H4 (cell line): ENCODE measurements around the gene CTSW. TPM values are rescaled to one million over a fixed set of nuclear protein-coding genes. Genes with fewer than 3 reads are reported as not detected.
A peak's percentile ranks its signal among the peaks of the same experiment; 100 is the strongest.

Experiments used
- DNase-seq: peaks from one replicate; pipeline ENCODE4 v3.0.0-alpha.2; 2015; ENCODE audit warnings: low spot score
- total RNA-seq: library from RNA; depleted of rRNA; stranded (reverse); fragments of >200 nt; shearing (Covaris generic); gene quantifications from 2 replicates; pipeline ENCODE4 v1.2.3, GENCODE V29; 2014

CTSW gene
- total RNA-seq, 1 experiment from 2014 or later = not detected

GRCh38 chr11:65855927-65856363 lies 23.7 kb upstream of the CTSW start:
- peak; percentile 10 for DNase-seq

- peak; percentile 63 for DNase-seq
Observed at GRCh38 chr11:65856689-65857499, 22.7 kb upstream of the CTSW start.

- no peak for DNase-seq
Observed at GRCh38 chr11:65857500-65857852, 22.2 kb upstream of the CTSW start.

- DNase-seq = peak; percentile 97
Observed at GRCh38 chr11:65857853-65858680, 21.6 kb upstream of the CTSW start, which contains the start of gene CFL1. TSS of gene CFL1 (minus strand) at chr11:65858180. CDS start at chr11:65858099, 81 bp downstream.

GRCh38 chr11:65858681-65859087 lies 21.0 kb upstream of the CTSW start:
- DNase-seq = no peak

- peak; percentile 98 for DNase-seq
Observed at GRCh38 chr11:65859095-65859811, 20.4 kb upstream of the CTSW start.

- no peak for DNase-seq
Observed at GRCh38 chr11:65859812-65860277, 19.8 kb upstream of the CTSW start.

GRCh38 chr11:65860278-65861164 lies 19.1 kb upstream of the CTSW start, which contains the start of gene MUS81:
TSS of gene MUS81 (plus strand) at chr11:65860433. CDS start at chr11:65860754, 321 bp downstream.
- peak; percentile 97 for DNase-seq

GRCh38 chr11:65861165-65861505 lies 18.5 kb upstream of the CTSW start:
- DNase-seq = no peak

- DNase-seq = no peak
Observed at GRCh38 chr11:65861533-65862183, 18.0 kb upstream of the CTSW start.

- DNase-seq = no peak
Observed at GRCh38 chr11:65862191-65862735, 17.4 kb upstream of the CTSW start.

- DNase-seq = no peak
Observed at GRCh38 chr11:65862941-65863888, 16.4 kb upstream of the CTSW start.

GRCh38 chr11:65863889-65864705 lies 15.5 kb upstream of the CTSW start:
- no peak for DNase-seq

GRCh38 chr11:65864706-65865471 lies 14.7 kb upstream of the CTSW start:
- DNase-seq = no peak

- DNase-seq = no peak
Observed at GRCh38 chr11:65865550-65866172, 14.0 kb upstream of the CTSW start.

- no peak for DNase-seq
Observed at GRCh38 chr11:65866509-65867283, 12.9 kb upstream of the CTSW start.
